Activated effector memory CD4-positive, alpha-beta T cell treated with Interleukin-2 at 50 U/mL for 16 hours (primary cell): ENCODE measurements around the gene SMIM43.
"Not testable (repeated sequence)": the region's sequence is repeated elsewhere in the genome, so short reads cannot be mapped to it uniquely, and the experiment has no call there.

ENCODE experiments used
- DNase-seq: peaks from one replicate; pipeline ENCODE4 v3.0.0-alpha.2; 2020

SMIM43 gene

DNA sequence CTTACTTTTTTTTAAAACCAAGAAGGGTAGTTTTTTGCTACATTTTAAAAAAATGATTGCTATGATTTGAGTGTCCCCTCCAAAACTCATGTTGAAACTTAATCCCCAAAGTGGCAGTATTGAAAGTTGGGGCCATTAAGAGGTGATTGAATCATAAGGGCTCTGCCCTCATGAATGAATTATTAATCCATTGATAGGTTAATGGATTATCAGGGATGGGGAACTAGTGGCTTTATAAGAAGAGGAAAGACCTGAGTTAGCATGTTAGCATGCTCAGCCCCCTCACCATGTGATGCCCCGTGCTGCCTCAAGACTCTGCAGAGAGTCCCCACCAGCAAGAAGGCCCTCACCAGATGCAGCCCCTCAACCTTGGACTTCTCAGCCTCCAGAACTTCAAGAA is 31.0 kb downstream of the SMIM43 start:
- no peak for DNase-seq

DNA sequence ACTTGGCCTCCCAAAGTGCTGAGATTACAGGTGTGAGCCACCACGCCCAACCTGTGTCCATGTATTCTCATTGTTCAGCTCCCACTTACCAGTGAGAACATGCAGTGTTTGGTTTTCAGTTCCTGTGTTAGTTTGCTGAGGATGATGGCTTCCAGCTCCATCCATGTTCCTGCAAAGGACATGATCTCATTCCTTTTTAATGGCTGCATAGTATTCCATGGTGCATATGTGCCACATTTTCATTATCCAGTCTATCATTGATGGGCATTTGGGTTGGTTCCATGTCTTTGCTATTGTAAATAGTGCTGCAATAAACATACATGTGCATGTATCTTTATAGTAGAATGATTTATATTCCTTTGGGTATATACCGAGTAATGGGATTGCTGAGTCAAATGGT is 35.2 kb downstream of the SMIM43 start:
- not testable (repeated sequence) for DNase-seq

DNA sequence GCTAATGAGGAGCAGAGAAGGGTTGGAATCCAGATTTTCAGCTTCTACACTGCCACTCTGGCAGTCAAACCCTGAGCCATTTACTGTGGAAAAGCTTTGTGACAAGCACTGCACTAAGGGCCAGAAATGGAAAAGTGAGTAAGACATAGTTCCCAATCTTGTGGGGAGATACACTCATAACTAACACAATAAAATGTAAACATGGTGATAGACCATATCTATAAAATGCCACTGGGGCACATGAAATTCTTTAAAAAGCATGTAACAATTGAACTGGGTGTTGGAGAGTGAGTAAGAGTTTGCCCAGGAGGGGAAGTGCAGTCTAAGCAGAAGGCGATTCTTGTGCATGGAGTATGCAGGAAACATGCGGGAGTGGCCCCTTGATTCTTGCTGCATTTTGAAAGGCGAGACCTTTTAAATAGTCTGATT is 36.2 kb downstream of the SMIM43 start:
- no peak for DNase-seq

DNA sequence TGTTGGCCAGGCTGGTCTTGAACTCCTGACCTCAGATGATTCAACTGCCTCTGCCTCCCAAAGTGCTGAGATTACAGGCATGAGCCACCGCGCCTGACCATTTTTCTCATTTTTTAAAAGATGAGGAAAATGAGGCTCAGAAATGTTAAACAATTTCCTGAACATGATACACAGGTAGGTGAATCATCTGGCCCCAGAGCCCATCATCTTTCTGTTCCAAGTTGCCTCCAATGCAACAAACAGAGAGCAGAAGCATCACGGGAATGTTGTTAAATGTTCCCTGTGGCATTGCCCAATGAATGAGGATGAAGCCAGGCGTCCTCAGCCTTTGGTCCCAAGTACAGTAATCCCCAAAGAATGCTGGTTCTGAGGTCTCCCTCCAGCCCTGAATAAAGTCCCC is 36.9 kb downstream of the SMIM43 start:
- no peak for DNase-seq

DNA sequence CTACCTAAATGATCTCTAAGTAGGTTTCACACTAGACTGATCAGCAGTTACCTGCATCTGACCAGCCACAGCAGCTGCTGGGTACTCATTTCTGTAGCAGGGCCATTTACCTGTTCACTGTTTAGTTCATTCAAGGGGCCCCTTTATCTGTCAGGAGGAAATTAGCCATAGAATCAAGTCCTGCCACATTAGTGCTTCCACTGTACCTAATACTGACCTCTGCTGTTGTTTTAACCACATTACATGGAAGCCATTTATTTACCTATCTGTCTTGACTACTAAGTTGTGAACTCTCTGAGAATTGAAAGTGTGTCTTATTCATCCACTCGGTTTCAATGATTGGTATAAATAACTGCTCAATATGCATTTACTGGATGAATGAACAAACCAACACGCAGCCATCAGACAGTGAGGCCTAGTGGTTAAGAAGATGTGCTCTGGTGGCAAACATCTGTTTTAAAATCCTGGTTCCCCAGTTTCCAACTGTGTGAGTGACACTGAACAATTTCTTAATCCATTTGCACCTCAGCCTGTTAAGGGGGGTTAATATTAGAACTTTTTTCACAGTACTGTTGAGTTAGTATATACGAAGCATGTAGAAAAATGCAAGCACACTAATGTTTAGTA is 38.2 kb downstream of the SMIM43 start:
- DNase-seq = no peak

DNA sequence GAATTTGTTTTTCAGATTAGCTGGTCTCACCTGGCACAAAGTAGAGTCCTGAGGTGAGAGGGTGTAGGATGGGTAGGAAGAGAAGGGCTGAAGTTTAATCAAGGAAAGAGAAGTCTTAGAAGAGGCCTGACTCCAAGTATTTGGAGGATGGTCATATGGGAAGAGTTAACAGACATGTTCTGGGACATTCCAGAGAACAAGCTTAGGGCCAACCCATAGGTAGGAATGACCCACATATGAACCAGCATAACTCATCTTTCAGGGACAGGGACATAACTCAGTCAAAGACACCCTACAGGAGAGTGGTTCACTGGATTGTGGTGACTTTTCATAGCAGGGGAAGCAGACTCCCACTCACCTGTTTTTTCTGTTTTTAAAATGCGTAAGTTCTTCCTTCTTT is 40.3 kb downstream of the SMIM43 start:
- DNase-seq = no peak

DNA sequence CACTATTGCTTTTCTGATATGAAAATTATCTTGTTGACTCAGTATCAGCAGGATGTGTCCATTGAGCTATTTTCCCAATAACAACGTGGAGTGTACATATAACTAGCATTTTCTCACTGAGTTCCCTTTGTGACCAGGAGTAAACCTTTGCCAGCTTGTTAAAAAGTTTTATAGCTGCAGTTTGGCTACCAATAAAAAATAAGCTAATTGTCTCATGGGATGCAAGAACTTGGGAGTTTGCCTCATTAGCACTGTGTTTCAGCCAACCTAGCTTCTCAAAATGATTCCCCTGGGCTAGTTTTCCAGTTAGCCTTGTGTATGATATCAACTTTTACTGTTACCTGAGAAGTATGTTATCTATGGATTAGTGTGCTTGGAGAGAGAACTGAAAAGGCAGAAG is 43.3 kb downstream of the SMIM43 start:
- no peak for DNase-seq

DNA sequence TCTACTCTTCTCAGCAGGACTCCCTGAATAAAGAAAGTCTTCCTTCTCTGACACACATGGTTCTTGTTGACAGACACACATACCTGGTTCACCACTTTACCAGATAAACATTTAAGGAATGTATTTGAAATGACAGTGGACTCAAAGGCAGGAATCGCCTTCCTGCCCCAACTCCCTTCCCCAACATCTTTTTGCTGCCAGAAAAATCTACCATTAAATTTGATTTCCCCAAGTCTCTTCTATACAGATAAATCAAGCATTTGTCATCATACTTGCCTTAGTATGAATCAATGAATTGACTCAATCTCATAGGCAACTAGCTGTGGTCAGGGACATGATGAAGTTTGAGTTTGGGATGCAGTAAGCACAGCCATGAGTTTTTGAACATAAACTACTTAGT is 44.9 kb downstream of the SMIM43 start:
- no peak for DNase-seq

DNA sequence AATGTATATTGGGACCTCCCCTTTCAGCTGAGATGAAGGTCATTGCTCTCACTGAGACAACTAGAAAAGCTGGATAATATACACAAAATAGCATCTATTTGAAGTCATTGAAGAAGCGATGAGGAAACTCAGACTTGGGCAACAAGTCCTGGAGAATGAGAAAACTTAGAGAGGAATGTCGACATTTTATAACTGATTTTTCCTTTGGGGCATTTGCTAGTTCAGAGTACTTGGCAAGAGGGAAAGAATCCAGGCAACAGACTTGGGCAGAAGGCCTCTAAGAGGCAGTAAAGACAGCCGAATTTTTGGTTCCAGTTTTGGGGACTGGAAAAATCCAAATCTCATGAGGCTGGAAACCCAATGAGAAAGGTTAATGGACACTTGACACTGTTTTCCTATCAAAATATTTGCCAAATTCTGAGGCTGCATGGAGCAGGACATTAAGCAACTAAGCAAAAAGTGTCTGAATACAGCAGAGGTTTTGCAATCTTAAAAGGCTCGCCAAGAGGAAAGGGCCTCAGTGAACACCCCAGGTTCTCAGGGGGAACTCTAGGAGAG is 47.2 kb downstream of the SMIM43 start:
- DNase-seq = no peak

DNA sequence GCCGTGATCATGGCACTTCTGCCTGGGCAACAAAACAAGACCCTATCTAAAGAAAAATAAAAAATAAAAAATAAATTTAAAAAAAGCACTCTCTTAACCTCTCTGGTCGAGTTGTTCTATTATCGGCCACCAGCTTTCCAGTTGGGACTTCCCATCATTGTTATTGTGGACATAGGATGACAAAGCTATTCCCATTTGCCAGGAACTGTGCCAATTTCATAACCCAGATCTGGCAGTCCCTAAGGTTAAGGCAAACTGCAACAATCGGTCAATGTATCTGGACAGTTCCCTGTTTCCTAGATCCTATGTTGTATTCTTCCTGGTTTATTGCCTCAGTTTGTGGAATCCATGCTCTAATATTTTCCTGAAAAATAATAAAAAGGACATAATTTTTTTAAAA is 50.4 kb downstream of the SMIM43 start:
- DNase-seq = no peak

DNA sequence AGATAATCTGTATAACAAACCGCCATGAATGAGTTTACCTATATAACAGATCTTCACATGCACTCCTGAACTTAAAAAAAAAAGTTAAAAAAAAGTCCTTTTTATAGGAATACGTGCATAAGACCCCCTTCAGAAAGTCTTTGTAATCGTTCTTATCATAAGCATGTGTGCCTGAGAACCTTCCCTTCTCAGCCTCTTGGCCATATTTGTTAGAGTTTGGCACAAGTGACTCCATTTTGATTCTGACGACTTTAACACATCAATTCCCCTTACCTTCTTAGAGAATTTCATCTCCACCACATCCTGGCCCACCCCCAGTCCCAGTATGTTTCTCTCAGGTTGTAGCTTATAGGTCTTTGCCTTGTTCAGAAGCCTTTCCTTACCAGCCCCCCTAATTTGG is 52.2 kb downstream of the SMIM43 start:
- no peak for DNase-seq

DNA sequence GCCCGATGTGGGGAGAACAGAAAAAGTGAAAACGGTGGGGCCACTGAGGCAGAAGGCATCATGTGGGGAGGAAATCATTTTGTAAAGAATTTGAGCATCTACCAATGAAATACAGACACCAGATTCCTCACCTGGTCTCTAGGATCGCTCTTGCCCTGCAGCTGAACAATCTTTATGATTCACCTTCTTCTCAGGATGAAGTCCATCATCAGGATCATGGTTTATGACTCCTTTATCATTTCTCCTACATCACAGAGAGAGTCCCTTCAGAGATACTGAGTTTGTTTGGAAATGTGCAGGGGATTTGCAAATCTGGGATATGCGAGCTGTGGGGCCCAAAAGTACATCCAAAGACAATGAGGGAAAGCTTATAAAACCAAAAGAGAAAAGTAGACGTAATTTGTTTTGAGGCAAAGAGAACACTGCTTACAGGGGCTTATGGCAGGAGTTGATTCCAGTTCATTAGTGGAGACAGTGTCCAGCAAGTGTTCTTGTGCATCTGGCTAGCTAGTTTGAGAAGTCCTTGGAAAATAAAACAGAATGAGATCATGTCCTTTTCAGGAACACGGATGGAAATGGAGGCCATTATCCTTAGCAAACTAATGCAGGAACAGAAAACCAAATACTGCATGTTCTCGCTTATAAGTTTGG is 52.8 kb downstream of the SMIM43 start:
- no peak for DNase-seq

DNA sequence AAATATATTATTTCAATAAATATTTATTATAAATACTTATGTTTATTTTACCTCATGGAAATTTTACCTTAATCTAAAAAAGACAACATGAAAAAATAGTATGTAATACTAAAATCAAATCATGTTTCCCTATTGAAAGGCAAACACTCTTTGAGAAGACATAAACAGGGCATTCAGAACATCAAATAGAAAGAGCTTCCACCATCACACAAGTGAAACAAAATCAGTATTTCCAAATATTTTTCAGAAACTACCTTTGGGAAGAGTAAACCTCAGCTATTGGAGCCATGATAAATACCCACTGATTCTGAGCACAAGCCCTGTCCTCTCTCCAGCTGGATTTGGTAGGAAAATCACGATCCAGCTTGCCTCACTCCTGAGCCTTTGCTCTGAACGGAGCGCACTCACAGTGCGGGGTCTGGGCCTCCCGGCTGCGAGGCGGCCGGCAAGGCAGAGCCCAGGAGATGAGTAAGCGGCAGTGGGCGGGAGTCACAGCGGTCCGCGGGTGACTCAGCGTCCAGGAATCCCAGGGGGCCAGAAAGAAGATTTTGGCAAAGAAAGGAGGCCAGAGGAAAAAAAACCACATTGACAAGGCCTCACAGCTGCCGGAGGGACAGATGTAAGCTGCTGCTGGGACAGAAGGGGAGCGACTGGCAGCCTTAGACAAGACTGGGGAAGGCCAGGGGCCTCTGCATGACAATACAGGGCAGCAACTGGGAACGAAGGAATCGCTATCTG is 53.5 kb downstream of the SMIM43 start:
- DNase-seq = no peak

DNA sequence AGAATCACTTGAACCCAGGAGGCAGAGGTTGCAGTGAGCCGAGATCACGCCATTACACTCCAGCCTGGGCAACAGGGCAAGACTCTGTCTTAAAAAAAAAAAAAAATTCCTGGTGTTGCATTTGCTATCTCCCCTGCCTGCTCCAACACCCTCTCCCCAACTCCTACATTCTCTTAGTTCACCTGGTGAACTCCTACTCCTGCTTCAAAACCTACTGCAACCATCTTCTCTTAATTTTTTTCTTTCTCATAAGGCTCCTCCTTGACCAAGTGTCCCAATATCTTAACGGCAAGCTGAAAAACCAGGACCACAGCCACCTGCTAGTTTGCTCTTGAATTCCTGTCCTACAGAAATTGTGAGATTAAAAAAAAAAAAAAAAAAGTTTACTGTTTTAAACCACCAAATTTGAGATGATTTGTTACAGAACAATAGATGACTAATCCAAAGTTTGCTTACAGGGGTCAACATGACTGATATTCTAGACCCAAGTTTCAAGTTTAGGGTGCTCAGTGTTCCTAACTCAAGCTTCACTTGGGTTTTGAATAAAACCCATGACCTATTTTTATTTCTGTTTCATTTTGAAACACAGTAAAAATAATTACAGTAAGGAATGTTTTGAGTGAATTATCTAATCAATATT is 55.1 kb downstream of the SMIM43 start:
- no peak for DNase-seq
